Activated T-cell treated with anti-CD3 and anti-CD28 coated beads, Interleukin-2, amount 50 U/mL, for 72 hours (primary cell): ENCODE measurements around the gene ELP1. TPM values are rescaled to one million over a fixed set of nuclear protein-coding genes. Genes with fewer than 3 reads are reported as not detected.
"Not testable (repeated sequence)": the region's sequence is repeated elsewhere in the genome, so short reads cannot be mapped to it uniquely, and the experiment has no call there.

Source experiments
- ATAC-seq, 2 donors: fragments of 150-1000 bp; cut with Tn5 transposase; replicated peaks in 1 of 2; 2 replicates each; pipeline ENCODE4 v1.10.0; 2021; ENCODE audit warnings: moderate library complexity in 2 of 2, mild to moderate bottlenecking in 1 of 2
- DNase-seq, 2 donors: peaks; one replicate each; pipeline ENCODE4 v3.0.0; 2021 to 2022; ENCODE audit warnings: mixed read lengths in 1 of 2
- H3K27ac Mint-ChIP-seq: one replicate; pipeline ENCODE4 v1.8.0; 2022; ENCODE audit warnings: mild to moderate bottlenecking, moderate library complexity, mixed read lengths
- H3K27me3 Mint-ChIP-seq: one replicate; pipeline ENCODE4 v1.8.0; 2022; ENCODE audit warnings: low read depth, mixed read lengths
- H3K36me3 Mint-ChIP-seq, 2 donors: one replicate each; pipeline ENCODE4 v1.8.0; 2022; ENCODE audit warnings: mixed read lengths in 2 of 2, mild to moderate bottlenecking in 1 of 2; ENCODE audit not compliant: insufficient read depth in 2 of 2
- H3K4me1 Mint-ChIP-seq: one replicate; pipeline ENCODE4 v1.8.0; 2022; ENCODE audit warnings: low read depth, mixed read lengths
- H3K4me3 Mint-ChIP-seq, 2 donors: one replicate each; pipeline ENCODE4 v1.8.0; 2022; ENCODE audit warnings: mild to moderate bottlenecking in 2 of 2, mixed read lengths in 2 of 2, moderate library complexity in 2 of 2
- H3K9me3 Mint-ChIP-seq, 2 donors: one replicate each; pipeline ENCODE4 v1.8.0; 2022; ENCODE audit warnings: mixed read lengths in 2 of 2
- total RNA-seq, 2 donors: library from RNA; stranded (reverse); gene quantifications; one replicate each; pipeline ENCODE4 v1.2.3, GENCODE V29; 2022

Gene ELP1, protein sequence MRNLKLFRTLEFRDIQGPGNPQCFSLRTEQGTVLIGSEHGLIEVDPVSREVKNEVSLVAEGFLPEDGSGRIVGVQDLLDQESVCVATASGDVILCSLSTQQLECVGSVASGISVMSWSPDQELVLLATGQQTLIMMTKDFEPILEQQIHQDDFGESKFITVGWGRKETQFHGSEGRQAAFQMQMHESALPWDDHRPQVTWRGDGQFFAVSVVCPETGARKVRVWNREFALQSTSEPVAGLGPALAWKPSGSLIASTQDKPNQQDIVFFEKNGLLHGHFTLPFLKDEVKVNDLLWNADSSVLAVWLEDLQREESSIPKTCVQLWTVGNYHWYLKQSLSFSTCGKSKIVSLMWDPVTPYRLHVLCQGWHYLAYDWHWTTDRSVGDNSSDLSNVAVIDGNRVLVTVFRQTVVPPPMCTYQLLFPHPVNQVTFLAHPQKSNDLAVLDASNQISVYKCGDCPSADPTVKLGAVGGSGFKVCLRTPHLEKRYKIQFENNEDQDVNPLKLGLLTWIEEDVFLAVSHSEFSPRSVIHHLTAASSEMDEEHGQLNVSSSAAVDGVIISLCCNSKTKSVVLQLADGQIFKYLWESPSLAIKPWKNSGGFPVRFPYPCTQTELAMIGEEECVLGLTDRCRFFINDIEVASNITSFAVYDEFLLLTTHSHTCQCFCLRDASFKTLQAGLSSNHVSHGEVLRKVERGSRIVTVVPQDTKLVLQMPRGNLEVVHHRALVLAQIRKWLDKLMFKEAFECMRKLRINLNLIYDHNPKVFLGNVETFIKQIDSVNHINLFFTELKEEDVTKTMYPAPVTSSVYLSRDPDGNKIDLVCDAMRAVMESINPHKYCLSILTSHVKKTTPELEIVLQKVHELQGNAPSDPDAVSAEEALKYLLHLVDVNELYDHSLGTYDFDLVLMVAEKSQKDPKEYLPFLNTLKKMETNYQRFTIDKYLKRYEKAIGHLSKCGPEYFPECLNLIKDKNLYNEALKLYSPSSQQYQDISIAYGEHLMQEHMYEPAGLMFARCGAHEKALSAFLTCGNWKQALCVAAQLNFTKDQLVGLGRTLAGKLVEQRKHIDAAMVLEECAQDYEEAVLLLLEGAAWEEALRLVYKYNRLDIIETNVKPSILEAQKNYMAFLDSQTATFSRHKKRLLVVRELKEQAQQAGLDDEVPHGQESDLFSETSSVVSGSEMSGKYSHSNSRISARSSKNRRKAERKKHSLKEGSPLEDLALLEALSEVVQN (N-terminal part only)
- 10 to 100 TPM; 25.6 to 39.5 TPM for total RNA-seq

DNA sequence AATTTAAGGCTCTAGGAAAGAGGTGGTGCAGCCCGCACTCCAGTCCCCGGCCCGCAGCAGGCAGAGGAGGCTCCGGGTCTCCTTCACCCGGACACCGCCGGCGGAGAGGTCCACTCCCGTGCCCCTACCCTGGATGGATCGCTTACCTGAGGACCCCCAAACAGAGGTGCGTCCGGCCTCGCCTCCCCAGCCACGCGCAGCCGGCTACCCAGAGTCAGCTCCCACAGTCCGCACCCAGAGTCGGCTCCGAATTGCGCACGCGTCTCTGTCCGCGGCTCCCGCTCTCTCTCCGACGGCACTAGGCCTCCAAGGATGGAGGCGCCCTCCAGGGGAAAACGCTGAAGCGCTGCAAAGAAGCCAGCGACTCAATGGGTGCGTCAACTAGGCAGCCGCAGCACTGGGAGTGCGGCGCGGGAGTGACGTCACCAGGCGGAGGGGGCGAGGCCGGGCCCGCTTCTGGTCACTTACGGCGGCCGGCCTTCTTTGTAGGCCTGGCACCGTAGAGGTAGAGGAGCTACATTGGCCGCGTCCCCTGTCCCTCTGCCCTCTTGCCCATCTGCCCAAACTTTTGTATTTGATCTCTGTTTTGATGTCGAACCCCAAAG, at the start of gene ELP1:
TSS of gene ELP1 (minus strand) at position 407 of the 605 bp plus-strand sequence. CDS start 2,978 bp downstream, outside the sequence.
- H3K27me3 Mint-ChIP-seq: no peaks in the 10 kb centered on the region
- peak; percentile 91 to 92 for ATAC-seq
- peak within 1 kb of the TSS; percentile 88 for H3K27ac Mint-ChIP-seq
- H3K4me3 Mint-ChIP-seq: peak within 1 kb of the TSS; percentile 73 to 98
- peaks cover 2 to 8% of the 10 kb centered on the region in 2 donors for H3K36me3 Mint-ChIP-seq
- H3K9me3 Mint-ChIP-seq: no peaks in the 10 kb centered on the region
- H3K4me1 Mint-ChIP-seq: peaks cover 30% of the 10 kb centered on the region
- peak; percentile 94 to 95 for DNase-seq

DNA sequence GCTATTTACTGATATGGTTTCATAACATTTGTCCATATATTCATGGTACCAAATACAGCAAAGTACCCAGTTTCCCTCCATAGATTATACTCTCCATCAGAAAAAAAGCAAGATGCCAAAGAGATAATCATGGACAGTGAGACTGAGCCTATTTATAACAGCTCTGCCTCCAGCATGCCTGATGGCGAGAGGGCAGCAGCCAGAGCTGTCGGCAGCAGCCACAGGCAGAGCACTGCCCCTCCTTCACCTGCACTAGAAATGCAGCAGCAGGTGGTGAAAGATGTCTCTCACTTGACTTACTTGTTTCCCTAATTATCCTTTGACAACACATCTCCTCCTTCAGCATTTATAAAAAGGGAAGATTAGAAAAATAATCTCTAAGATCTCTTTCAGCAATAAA, 47.0 kb upstream of the ELP1 start:
- ATAC-seq: no peak
- Mint-ChIP-seq H3K36me3 (no peaks in the 10 kb centered on the region), H3K4me3 (no peak overlapping the region), H3K27ac (no peak overlapping the region), H3K9me3 (no peaks in the 10 kb centered on the region), H3K27me3 (no peaks in the 10 kb centered on the region), H3K4me1 (no peaks in the 10 kb centered on the region)
- DNase-seq: no peak

DNA sequence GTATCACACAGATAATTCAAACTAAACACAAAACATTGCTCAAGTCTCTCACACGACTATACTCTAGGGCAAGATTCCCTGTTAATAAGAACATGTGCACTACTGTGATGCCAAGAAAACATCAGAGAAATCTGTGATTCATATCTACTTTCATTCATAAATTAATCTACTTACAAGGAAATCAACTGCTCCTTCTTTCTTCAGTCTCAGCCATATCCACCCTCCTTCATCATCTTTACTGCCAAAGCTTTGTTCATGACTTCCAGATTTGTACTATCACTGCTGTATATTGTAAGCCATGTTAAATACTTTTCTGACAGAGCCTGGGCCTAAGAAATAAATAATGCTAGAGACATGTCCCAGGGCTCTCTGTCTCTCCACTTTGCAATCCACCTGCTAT, 44.3 kb upstream of the ELP1 start:
- Mint-ChIP-seq H3K27me3 (no peaks in the 10 kb centered on the region), H3K4me1 (no peaks in the 10 kb centered on the region), H3K4me3 (no peak overlapping the region), H3K36me3 (no peaks in the 10 kb centered on the region), H3K27ac (no peak overlapping the region), H3K9me3 (no peaks in the 10 kb centered on the region)
- DNase-seq: no peak
- no peak for ATAC-seq

DNA sequence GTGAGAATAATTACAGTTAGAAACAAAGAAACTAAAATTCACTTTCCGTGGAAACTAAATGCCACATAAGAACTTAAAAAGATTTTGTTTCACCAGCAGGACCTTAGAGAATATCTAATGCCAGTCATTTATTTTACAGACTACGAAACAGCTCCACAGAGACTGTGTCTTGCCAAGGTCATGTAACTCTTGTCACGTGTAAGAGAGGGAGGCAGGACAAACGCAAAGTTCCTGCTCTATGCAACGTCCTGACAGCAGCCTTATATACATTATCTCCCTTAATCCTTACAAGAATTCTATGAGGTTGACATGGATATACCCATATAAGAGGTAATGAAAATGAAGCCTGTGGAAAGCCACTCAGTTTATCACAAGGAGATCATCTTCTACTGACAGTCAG, 40.0 kb upstream of the ELP1 start:
- peaks cover 5 to 8% of the 10 kb centered on the region in 2 donors for H3K36me3 Mint-ChIP-seq
- H3K4me3 Mint-ChIP-seq: no peak overlapping the region
- no peak for ATAC-seq
- H3K9me3 Mint-ChIP-seq: peaks cover 3 to 7% of the 10 kb centered on the region in 2 donors
- no peaks in the 10 kb centered on the region for H3K4me1 Mint-ChIP-seq
- H3K27me3 Mint-ChIP-seq: no peaks in the 10 kb centered on the region
- no peak for DNase-seq
- no peak overlapping the region for H3K27ac Mint-ChIP-seq

DNA sequence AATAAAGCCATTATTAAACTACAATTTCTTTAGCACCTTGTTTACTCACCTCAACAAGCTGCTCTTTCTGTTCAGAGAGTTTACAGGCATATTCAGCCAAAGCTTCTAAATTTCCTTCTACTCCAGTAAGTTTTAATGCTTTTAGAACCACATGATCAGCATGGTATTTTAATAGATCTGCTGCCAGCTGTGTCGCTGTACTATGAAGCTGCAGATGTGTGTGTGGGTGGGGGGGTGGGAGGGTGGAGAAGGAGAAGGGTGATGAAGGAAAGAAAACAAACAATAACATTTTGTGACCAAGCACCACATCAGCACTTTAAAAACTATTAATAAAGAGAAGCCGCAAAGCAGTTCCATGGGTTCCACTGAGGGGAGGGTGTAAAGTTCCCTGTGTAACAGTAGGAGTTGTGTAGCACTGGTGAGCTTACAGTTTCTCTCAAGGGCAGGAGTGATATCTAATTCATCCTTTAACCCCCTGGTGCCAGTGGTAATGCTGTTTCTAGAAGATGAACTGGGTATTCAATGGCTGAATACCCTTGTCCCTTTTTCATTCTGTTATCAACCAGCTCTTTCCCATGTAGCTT, 38.8 kb upstream of the ELP1 start:
- no peak overlapping the region for H3K4me3 Mint-ChIP-seq
- no peaks in the 10 kb centered on the region for H3K27me3 Mint-ChIP-seq
- H3K36me3 Mint-ChIP-seq: peaks cover 5 to 8% of the 10 kb centered on the region in 2 donors
- no peak overlapping the region for H3K27ac Mint-ChIP-seq
- H3K4me1 Mint-ChIP-seq: no peaks in the 10 kb centered on the region
- DNase-seq (no peak), ATAC-seq (no peak)
- peaks cover 3 to 7% of the 10 kb centered on the region in 2 donors for H3K9me3 Mint-ChIP-seq

DNA sequence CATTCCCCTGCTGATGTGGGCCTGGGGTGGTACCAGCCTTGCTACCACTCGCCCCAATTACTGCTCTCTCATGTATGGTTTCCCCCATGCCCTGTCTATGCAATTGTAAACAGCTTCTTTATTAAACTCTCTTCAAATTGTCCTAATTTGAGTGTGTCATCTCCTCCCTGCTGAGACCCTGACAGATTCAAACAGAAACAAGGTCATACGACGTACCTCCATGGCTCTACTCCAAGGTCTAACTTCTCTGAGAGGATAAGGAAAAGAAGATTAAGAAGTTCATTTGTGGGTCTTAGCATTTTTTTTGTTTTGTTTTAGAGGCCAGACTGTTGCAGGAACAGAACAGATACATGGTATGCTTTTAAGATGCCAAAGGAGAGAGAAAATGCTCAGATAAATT, 38.3 kb upstream of the ELP1 start:
- no peak overlapping the region for H3K27ac Mint-ChIP-seq
- DNase-seq: no peak
- H3K27me3 Mint-ChIP-seq: no peaks in the 10 kb centered on the region
- no peak overlapping the region for H3K4me3 Mint-ChIP-seq
- ATAC-seq: no peak
- peaks cover 5 to 8% of the 10 kb centered on the region in 2 donors for H3K36me3 Mint-ChIP-seq
- no peaks in the 10 kb centered on the region for H3K4me1 Mint-ChIP-seq
- peaks cover 3 to 7% of the 10 kb centered on the region in 2 donors for H3K9me3 Mint-ChIP-seq

DNA sequence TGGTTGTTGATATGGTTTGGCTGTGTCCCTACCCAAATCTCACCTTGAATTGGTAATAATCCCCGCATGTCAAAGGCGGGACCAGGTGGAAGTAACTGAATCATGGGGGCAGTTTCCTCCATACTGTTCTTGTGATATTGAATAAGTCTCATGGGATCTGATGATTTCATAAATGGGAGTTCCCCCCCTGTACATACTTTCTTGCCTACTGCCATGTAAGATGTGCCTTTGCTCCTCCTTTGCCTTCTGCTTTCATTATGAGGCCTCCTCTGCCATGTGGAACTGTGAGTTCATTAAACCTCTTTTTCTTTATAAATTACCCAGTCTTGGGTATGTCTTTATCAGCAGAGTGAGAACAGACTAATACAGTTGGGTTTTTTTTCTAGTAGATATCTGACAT, 37.5 kb upstream of the ELP1 start:
- not testable (repeated sequence) for ATAC-seq, H3K27ac Mint-ChIP-seq, H3K9me3 Mint-ChIP-seq, H3K4me3 Mint-ChIP-seq, H3K27me3 Mint-ChIP-seq, H3K4me1 Mint-ChIP-seq, DNase-seq, H3K36me3 Mint-ChIP-seq

DNA sequence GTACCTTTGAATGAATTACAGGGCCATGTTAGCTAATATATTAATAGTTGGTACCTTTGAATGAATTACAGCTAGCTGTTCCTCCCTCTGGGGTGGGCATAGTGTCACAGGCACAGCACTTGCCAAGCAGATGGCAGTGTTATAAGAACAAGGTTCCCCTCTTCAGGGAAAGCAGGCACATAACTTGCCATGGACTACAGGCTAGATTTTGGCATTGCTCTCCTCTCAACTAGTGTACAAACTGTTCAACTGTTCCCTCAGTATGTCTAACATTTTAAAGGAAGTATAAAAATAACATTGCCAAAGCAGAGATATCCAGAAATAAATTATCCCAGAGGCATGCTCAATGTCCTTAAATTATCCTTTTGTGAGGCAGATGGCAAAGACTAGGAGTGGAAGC, 34.0 kb upstream of the ELP1 start:
- ATAC-seq: no peak
- no peak overlapping the region for H3K27ac Mint-ChIP-seq
- peaks cover 3 to 7% of the 10 kb centered on the region in 2 donors for H3K9me3 Mint-ChIP-seq
- no peak overlapping the region for H3K4me3 Mint-ChIP-seq
- no peaks in the 10 kb centered on the region for H3K4me1 Mint-ChIP-seq
- H3K36me3 Mint-ChIP-seq: peaks cover 5 to 8% of the 10 kb centered on the region in 2 donors
- DNase-seq: no peak
- no peaks in the 10 kb centered on the region for H3K27me3 Mint-ChIP-seq

DNA sequence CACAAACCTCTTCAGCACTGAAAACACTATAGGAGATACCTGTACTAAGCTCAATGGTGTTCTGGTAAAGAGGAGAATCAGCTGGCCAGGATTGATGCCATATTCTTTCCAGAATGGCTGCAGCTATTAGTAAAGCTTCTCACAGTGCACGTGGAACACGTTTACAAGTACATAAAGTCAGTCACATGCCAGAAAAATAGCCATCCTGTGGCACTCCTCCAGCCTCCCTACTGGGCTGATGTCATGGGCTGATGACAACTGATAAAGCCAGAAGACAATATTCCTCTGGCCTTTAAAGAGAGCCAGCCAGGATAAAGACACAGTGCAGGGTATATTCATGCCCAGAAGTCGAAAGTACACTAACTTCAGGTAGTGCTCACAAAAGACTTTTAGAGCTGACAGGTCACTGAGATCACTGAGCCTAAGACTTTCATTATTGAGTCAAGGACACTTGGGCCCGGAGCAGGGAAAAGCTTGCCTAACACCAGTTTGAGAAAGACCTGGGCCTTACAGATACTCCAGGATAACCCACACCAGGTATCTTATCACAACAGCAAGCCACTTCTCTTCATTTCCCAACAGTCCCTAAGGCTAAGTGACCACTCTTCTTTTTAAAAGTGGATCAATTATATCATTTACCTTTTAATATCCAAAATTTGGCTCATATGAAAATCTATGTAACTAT, 29.7 kb upstream of the ELP1 start:
- Mint-ChIP-seq H3K9me3 (no peaks in the 10 kb centered on the region), H3K4me1 (no peaks in the 10 kb centered on the region), H3K27me3 (no peaks in the 10 kb centered on the region), H3K4me3 (no peak overlapping the region), H3K36me3 (no peaks in the 10 kb centered on the region), H3K27ac (no peak overlapping the region)
- ATAC-seq: no peak
- no peak for DNase-seq

DNA sequence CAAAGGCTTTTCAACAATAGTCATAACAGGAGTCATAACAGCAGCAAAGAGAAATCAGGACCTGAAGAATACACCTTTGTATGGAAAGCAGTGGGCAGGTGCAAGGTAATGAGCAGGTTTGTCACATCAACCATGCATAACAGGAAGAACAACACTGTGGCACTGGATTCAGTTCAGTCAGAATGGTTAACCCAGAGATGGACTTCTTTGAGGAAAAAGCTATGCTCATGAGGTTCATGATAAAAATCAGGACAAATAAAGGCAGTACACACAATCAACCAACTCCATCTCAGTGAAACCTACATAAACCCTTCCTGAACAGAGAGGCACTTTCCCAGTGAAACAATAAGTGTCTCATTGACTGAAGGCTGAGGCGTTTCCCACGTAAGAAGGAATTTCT, 27.2 kb upstream of the ELP1 start:
- H3K27ac Mint-ChIP-seq: no peak overlapping the region
- no peak overlapping the region for H3K4me3 Mint-ChIP-seq
- no peaks in the 10 kb centered on the region for H3K9me3 Mint-ChIP-seq
- ATAC-seq (no peak), DNase-seq (no peak)
- no peaks in the 10 kb centered on the region for H3K4me1 Mint-ChIP-seq
- no peaks in the 10 kb centered on the region for H3K36me3 Mint-ChIP-seq
- no peaks in the 10 kb centered on the region for H3K27me3 Mint-ChIP-seq

DNA sequence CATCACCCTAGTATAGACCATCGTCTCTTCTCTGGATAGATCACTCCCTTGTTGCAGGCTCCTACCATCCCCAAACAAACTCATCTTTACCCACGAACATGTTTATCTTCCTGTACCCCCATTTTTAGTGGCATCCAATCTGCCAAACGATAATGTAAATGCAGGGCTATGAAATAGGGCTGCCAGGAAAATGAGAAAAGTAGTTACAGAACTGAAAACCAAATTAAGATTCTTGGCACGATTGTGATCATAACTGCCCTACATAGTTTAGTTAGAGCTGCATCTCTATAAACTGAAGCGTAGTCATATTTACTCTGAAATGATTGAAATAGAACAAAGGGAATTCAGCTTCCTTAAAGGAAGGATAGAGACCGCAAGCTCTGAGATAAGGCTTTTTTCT, 26.4 kb upstream of the ELP1 start:
- Mint-ChIP-seq H3K36me3 (no peaks in the 10 kb centered on the region), H3K9me3 (no peaks in the 10 kb centered on the region), H3K27me3 (no peaks in the 10 kb centered on the region), H3K4me1 (no peaks in the 10 kb centered on the region), H3K27ac (no peak overlapping the region), H3K4me3 (no peak overlapping the region)
- ATAC-seq (no peak), DNase-seq (no peak)

DNA sequence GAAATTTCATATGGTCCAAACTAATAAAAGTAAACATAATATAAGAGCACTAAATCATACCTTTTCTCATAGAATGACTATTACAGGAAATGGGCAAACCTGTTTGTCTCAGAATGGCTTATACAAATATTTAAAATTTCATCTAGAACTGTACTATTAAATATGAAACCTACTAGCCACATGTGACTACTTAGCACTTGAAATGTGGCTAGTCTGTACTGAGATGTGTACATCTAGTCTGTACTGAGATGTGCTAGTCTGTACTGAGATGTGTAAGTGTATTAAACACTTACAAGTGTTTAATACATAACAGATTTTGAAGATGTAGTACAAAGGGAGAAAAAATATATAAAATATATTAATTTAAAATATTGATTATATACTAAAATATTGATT, 22.7 kb upstream of the ELP1 start:
- Mint-ChIP-seq H3K27me3 (no peaks in the 10 kb centered on the region), H3K4me3 (no peak overlapping the region), H3K36me3 (no peaks in the 10 kb centered on the region), H3K4me1 (no peaks in the 10 kb centered on the region), H3K27ac (no peak overlapping the region), H3K9me3 (no peaks in the 10 kb centered on the region)
- peak; percentile 47 to 52 for ATAC-seq
- DNase-seq: no peak
